Colonic mucosa (tissue), 4 donors: ENCODE data around the gene SLC22A31. TPM values are rescaled to one million over a fixed set of nuclear protein-coding genes. Genes with fewer than 3 reads are reported as not detected.
A peak's percentile ranks its signal among the peaks of the same experiment; 100 is the strongest.

Source experiments
- DNase-seq: peaks from one replicate; pipeline ENCODE4 v3.0.0-alpha.2; 2020
- H3K27ac ChIP-seq: fragments of 200-600 bp; one replicate; pipeline ENCODE4 v1.8.0; 2021
- H3K27me3 ChIP-seq: fragments of 200-600 bp; one replicate; pipeline ENCODE4 v1.8.0; 2021
- H3K36me3 ChIP-seq: fragments of 200-600 bp; one replicate; pipeline ENCODE4 v1.8.0; 2021
- H3K4me1 ChIP-seq: fragments of 200-600 bp; one replicate; pipeline ENCODE4 v1.8.0; 2021; ENCODE audit warnings: mild to moderate bottlenecking
- H3K4me3 ChIP-seq: fragments of 200-600 bp; one replicate; pipeline ENCODE4 v1.8.0; 2021
- H3K9ac ChIP-seq, 2 donors: one replicate each; pipeline ENCODE4 v1.7.0; 2013; ENCODE audit warnings: control low read depth in 2 of 2, low read depth in 2 of 2, low read length in 2 of 2
- H3K9me3 ChIP-seq: fragments of 200-600 bp; one replicate; pipeline ENCODE4 v1.8.0; 2021
- CTCF ChIP-seq: fragments of 200-600 bp; IDR thresholded peaks from one replicate; pipeline ENCODE4 v1.8.0; 2022; ENCODE audit warnings: antibody characterized with exemption, mild to moderate bottlenecking
- intact Hi-C: fragments of 100-400 bp; cut with DNase I; formaldehyde crosslinking; loops from one replicate; pipeline ENCODE4 v1.14.1; 2022
- total RNA-seq, 2 donors: library from RNA; stranded (reverse); fragmentation: NEBNext Ultra II Directional in 1 of 2; extraction: Animal tissue kit (Norgen Biotek cat#: 25700) in 1 of 2; gene quantifications; one replicate each; pipeline ENCODE4 v1.2.1, GENCODE V29; 2021
- donor health status: healthy.
- donor health status: DM: no; HTN: no; CAD: no.
- donor health status: DM: no; HTN: no; CAD: no.

SLC22A31 gene
- total RNA-seq, 2 donors from 2014 or later, result 1.3 TPM; not detected in 1

GRCh38 chr16:89216315-89217137, 16.2 kb upstream of the SLC22A31 start:
- peak; percentile 91 for DNase-seq
- peak overlapping the region; percentile 87 for H3K4me3 ChIP-seq
- peak; percentile 59 for TF ChIP-seq CTCF
- peaks cover 3% of the 10 kb centered on the region for H3K4me1 ChIP-seq
- intact Hi-C loops, result loop anchor here (5.0 to 10.0 kb wide), 2 partner anchors 274 to 362 kb away; partner anchors contain the start of genes GALNS and TRAPPC2L
- no peaks in the 10 kb centered on the region for H3K36me3 ChIP-seq
- H3K9me3 ChIP-seq, result no peaks in the 10 kb centered on the region
- H3K27ac ChIP-seq, result peak overlapping the region; percentile 92
- peak overlapping the region; percentile 92 to 93 for H3K9ac ChIP-seq
- H3K27me3 ChIP-seq, result no peaks in the 10 kb centered on the region

GRCh38 chr16:89210904-89211515, 10.7 kb upstream of the SLC22A31 start:
- DNase-seq, result no peak
- Histone ChIP-seq H3K36me3 (no peaks in the 10 kb centered on the region), H3K27ac (no peak overlapping the region), H3K9me3 (no peaks in the 10 kb centered on the region), H3K9ac (no peak overlapping the region), H3K4me3 (no peak overlapping the region), H3K4me1 (no peaks in the 10 kb centered on the region), H3K27me3 (no peaks in the 10 kb centered on the region)
- intact Hi-C loops, result loop anchor here (10.0 kb wide), 1 partner anchor 356 kb away; the partner anchor contains the start of genes GALNS and TRAPPC2L
- no peak for TF ChIP-seq CTCF

- H3K4me1 ChIP-seq, result no peaks in the 10 kb centered on the region
- intact Hi-C loops, result loop anchor here (10.0 kb wide), 1 partner anchor 356 kb away; the partner anchor contains the start of genes GALNS and TRAPPC2L
- DNase-seq, result no peak
- H3K27ac ChIP-seq, result no peak overlapping the region
- no peak for TF ChIP-seq CTCF
- H3K9ac ChIP-seq, result no peak overlapping the region
- no peak overlapping the region for H3K4me3 ChIP-seq
- no peaks in the 10 kb centered on the region for H3K36me3 ChIP-seq
- no peaks in the 10 kb centered on the region for H3K9me3 ChIP-seq
- no peaks in the 10 kb centered on the region for H3K27me3 ChIP-seq
Measured at GRCh38 chr16:89210165-89210903, 10.0 kb upstream of the SLC22A31 start.

- H3K27ac ChIP-seq, result no peak overlapping the region
- no peaks in the 10 kb centered on the region for H3K27me3 ChIP-seq
- no peaks in the 10 kb centered on the region for H3K9me3 ChIP-seq
- H3K36me3 ChIP-seq, result no peaks in the 10 kb centered on the region
- intact Hi-C loops, result loop anchor here (10.0 kb wide), 1 partner anchor 355 kb away; the partner anchor contains the start of genes GALNS and TRAPPC2L
- TF ChIP-seq CTCF, result no peak
- H3K4me3 ChIP-seq, result no peak overlapping the region
- H3K4me1 ChIP-seq, result no peaks in the 10 kb centered on the region
- no peak overlapping the region for H3K9ac ChIP-seq
- no peak for DNase-seq
Measured at GRCh38 chr16:89209522-89210044, 9.2 kb upstream of the SLC22A31 start.

- H3K9ac ChIP-seq, result no peak overlapping the region
- H3K27me3 ChIP-seq, result peaks cover under 1% of the 10 kb centered on the region
- H3K4me3 ChIP-seq, result no peak overlapping the region
- H3K27ac ChIP-seq, result no peak overlapping the region
- no peaks in the 10 kb centered on the region for H3K9me3 ChIP-seq
- DNase-seq, result no peak
- no peaks in the 10 kb centered on the region for H3K4me1 ChIP-seq
- H3K36me3 ChIP-seq, result no peaks in the 10 kb centered on the region
- intact Hi-C loops, result no loop called here
- no peak for TF ChIP-seq CTCF
Measured at GRCh38 chr16:89207993-89208392, 7.7 kb upstream of the SLC22A31 start.
